HepG2 (cell line): ENCODE data around the gene TOP2A. TPM values are rescaled to one million over a fixed set of nuclear protein-coding genes. Genes with fewer than 3 reads are reported as not detected.

Experiments
- ATF3 ChIP-seq: sonication (generic); formaldehyde crosslinking; IDR thresholded peaks from 2 replicates; pipeline ENCODE4 v1.4.0; 2020; ENCODE audit warnings: missing genetic modification reagents
- BRF2 ChIP-seq: sonication (generic); formaldehyde crosslinking; IDR thresholded peaks from 2 replicates; pipeline ENCODE4 v1.8.1; 2022; ENCODE audit warnings: mild to moderate bottlenecking, missing genetic modification reagents
- DNMT1 ChIP-seq: sonication (generic); formaldehyde crosslinking; IDR thresholded peaks from 2 replicates; pipeline ENCODE4 v1.5.1; 2020; ENCODE audit warnings: mild to moderate bottlenecking, missing genetic modification reagents
- EED ChIP-seq: sonication (generic); formaldehyde crosslinking; IDR thresholded peaks from 2 replicates; pipeline ENCODE4 v1.5.0; 2020; ENCODE audit warnings: mild to moderate bottlenecking, missing genetic modification reagents
- ESRRA ChIP-seq: sonication (generic); formaldehyde crosslinking; IDR thresholded peaks from 2 replicates; pipeline ENCODE4 v1.5.1; 2020; ENCODE audit warnings: mild to moderate bottlenecking, low read depth, missing genetic modification reagents
- GMEB1 ChIP-seq: sonication (generic); formaldehyde crosslinking; IDR thresholded peaks from 2 replicates; pipeline ENCODE4 v1.5.1; 2020; ENCODE audit warnings: missing genetic modification reagents, mild to moderate bottlenecking, borderline replicate concordance
- JDP2 ChIP-seq: sonication (generic); formaldehyde crosslinking; IDR thresholded peaks from 2 replicates; pipeline ENCODE4 v1.8.1; 2022; ENCODE audit warnings: missing genetic modification reagents, borderline replicate concordance
- MXD1 ChIP-seq: sonication (generic); formaldehyde crosslinking; IDR thresholded peaks from 2 replicates; pipeline ENCODE4 v1.4.0; 2020; ENCODE audit warnings: mild to moderate bottlenecking, missing genetic modification reagents
- PRDM15 ChIP-seq: sonication (generic); formaldehyde crosslinking; IDR thresholded peaks from 2 replicates; pipeline ENCODE4 v1.4.0; 2020; ENCODE audit warnings: missing genetic modification reagents
- TSC22D2 ChIP-seq: sonication (generic); formaldehyde crosslinking; IDR thresholded peaks from 2 replicates; pipeline ENCODE4 v1.5.1; 2020; ENCODE audit warnings: missing genetic modification reagents, mild to moderate bottlenecking, borderline replicate concordance
- ZBTB14 ChIP-seq: sonication (generic); formaldehyde crosslinking; IDR thresholded peaks from 2 replicates; pipeline ENCODE4 v1.4.0; 2020; ENCODE audit warnings: missing genetic modification reagents
- ZFP36 ChIP-seq: fragments of 150-350 bp; IDR thresholded peaks from 2 replicates; pipeline ENCODE4 v1.6.1; 2018; ENCODE audit warnings: borderline replicate concordance, low read length, low read depth; ENCODE audit not compliant: partially characterized antibody
- ZNF24 ChIP-seq: fragments of 450-650 bp; IDR thresholded peaks from 2 replicates; pipeline ENCODE4 v1.6.1; 2017; ENCODE audit warnings: antibody characterized with exemption, mild to moderate bottlenecking
- ZNF607 ChIP-seq: sonication (generic); formaldehyde crosslinking; IDR thresholded peaks from 2 replicates; pipeline ENCODE4 v1.5.1; 2020; ENCODE audit warnings: missing genetic modification reagents, mild to moderate bottlenecking, borderline replicate concordance
- ZNF740 ChIP-seq: sonication (generic); formaldehyde crosslinking; IDR thresholded peaks from 2 replicates; pipeline ENCODE4 v1.4.0; 2020; ENCODE audit warnings: missing genetic modification reagents
- ZNF775 ChIP-seq: sonication (generic); formaldehyde crosslinking; IDR thresholded peaks from 2 replicates; pipeline ENCODE4 v1.4.0; 2020; ENCODE audit warnings: missing genetic modification reagents, mild to moderate bottlenecking, moderate library complexity, borderline replicate concordance
- polyA plus RNA-seq, 8 experiments: library from polyadenylated mRNA; depleted of rRNA in 3 of 8; stranded (reverse) in 7 of 8; unstranded in 1 of 8; fragments of >200 nt; fragmentation: Illumina TruSeq in 4 of 8; extraction: Trizol in 4 of 8; gene quantifications; 2 replicates each; pipeline versions ENCODE4 v1.2.1 to v1.2.3, GENCODE V29; 2011 to 2016; ENCODE audit warnings: low read depth in 4 of 8, missing spikeins in 1 of 8, mixed read lengths in 1 of 8; ENCODE audit not compliant: insufficient read depth in 1 of 8
- total RNA-seq, 5 experiments: library from RNA; depleted of rRNA; stranded (reverse); fragments of >200 nt; fragmentation: Illumina TruSeq; extraction: Trizol; gene quantifications; 2 replicates each; pipeline ENCODE4 v1.2.3, GENCODE V29; 2016; ENCODE audit warnings: low read depth in 1 of 5

Gene TOP2A
- total and polyA plus RNA-seq, 2 of the 13 experiments (the other 11 are each of a cell fraction or from before 2014, with no cell fraction given) = 108 to 327 TPM

GRCh38 chr17:40345161-40345993, 72.3 kb downstream of the TOP2A start (continued):
- TF ChIP-seq MXD1 (CRISPR knock-in tag) (peak; percentile 21), GMEB1 (CRISPR knock-in tag) (peak; percentile 59; the same call in 1 of the 2 replicates), ZBTB14 (CRISPR knock-in tag) (no peak), ZNF607 (no peak; the same call in 1 of the 2 replicates), EED (no peak), ZFP36 (no peak), ZNF775 (CRISPR knock-in tag) (no peak; the same call in 1 of the 2 replicates), ZNF24 (no peak), TSC22D2 (CRISPR knock-in tag) (no peak), JDP2 (CRISPR knock-in tag) (no peak), PRDM15 (CRISPR knock-in tag) (peak; percentile 56; the same call in 1 of the 2 replicates), ZNF740 (CRISPR knock-in tag) (peak; percentile 24; the same call in 1 of the 2 replicates), BRF2 (0 out of 2 replicates have a peak, but pooled peaks have one; percentile 34), ESRRA (CRISPR knock-in tag) (peak; percentile 48; the same call in 1 of the 2 replicates), DNMT1 (CRISPR knock-in tag) (no peak), ATF3 (CRISPR knock-in tag) (no peak)
